GM12872 (cell line): ENCODE data around the gene GLDC.

ENCODE experiments used
- CTCF ChIP-seq: IDR thresholded peaks from 3 replicates; pipeline ENCODE4 v1.5.1; 2011; ENCODE audit warnings: low read depth, mild to moderate bottlenecking, low read length, moderate library complexity; ENCODE audit not compliant: insufficient read depth

The GLDC gene

GRCh38 chr9:6614489-6614888 is 31.0 kb downstream of the GLDC start:
- no peak for TF ChIP-seq CTCF

GRCh38 chr9:6611865-6612264 is 33.7 kb downstream of the GLDC start:
- TF ChIP-seq CTCF = no peak

- TF ChIP-seq CTCF = no peak
Measured at GRCh38 chr9:6610073-6610472, 35.5 kb downstream of the GLDC start.

GRCh38 chr9:6609497-6610016 is 36.0 kb downstream of the GLDC start:
- TF ChIP-seq CTCF = no peak

DNA sequence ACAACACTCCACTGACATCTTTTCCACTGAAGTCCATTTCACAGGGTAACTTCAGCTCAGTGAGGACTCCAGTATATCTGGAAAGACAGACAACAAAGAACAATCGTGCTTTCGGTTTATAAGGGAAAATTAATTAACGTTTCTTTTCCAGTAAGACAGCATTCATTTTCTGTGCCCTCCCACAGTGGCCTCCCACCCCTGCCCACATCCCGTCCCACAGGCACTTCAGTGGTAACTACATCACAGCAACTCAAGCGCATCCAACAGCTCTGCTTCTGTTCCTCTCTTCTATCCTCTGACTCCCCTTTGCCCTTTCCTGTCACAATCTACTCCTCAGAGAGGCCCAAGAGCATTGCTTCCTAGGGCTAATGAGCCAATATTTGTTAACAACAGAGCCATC is 40.3 kb downstream of the GLDC start:
- TF ChIP-seq CTCF = no peak

DNA sequence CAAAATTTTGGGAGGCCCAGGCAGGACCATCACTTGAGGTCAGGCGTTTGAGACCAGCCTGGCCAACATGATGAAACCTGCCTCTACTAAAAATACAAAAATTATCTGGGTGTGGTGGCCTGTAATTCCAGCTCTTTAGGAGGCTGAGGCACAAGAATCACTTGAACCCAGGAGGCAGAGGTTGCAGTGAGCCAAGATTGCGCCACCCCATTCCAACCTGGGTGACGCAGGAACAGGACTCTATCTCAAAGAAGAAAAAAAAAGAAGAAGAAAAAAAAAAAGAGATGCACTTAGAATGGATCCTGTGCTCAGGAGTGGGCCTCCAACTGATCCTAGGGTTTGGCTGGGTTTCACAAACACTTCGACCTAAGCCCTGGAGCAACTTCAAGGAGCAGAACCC is 45.1 kb downstream of the GLDC start:
- TF ChIP-seq CTCF = no peak

GRCh38 chr9:6600006-6600405 is 45.5 kb downstream of the GLDC start:
- no peak for TF ChIP-seq CTCF

DNA sequence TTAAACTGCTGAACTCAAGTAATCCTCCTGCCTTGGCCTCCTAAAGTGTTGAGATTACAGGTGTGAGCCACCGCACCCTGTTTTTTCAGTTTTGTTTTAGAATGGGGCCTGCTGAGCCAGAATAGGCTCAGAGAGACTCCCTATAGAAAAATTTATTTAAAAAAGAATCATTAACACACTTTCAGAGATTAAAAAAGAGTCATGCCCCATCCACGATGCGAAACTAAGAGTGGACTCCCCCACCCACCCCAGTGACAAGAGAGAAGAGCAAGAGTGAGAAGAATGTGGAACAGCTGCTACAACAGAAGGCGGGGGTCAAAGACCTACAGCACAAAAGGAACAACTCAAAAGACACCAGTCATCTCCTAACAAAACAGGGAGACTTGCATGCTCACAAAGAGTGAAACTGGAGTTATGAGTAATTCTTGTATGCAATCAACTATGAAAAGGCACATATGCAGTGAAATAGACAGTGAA is 47.2 kb downstream of the GLDC start:
- TF ChIP-seq CTCF = no peak
